ENCODE measurements around the gene CADM3. TPM values are rescaled to one million over a fixed set of nuclear protein-coding genes. Genes with fewer than 3 reads are reported as not detected.
A peak's percentile ranks its signal among the peaks of the same experiment; 100 is the strongest.

CADM3 gene
- total RNA-seq, 1 donor from 2014 or later = 6.9 TPM

- no peak for TF ChIP-seq EZH2 (IDR thresholded peaks at IDR 0.05)
- peak; percentile 95 for TF ChIP-seq CTCF (IDR thresholded peaks at IDR 0.05)
- TF ChIP-seq EZH2phosphoT487 (IDR thresholded peaks at IDR 0.05) = no peak
Measured at GRCh38 chr1:159132271-159132881, 39.0 kb upstream of the CADM3 start.

GRCh38 chr1:159140474-159140873, 30.9 kb upstream of the CADM3 start:
- H3K4me3 ChIP-seq = no peak overlapping the region
- no peaks in the 10 kb centered on the region for H3K27me3 Mint-ChIP-seq (ENCODE audit: insufficient read depth, low read depth)

More at GRCh38 chr1:159132271-159132881, 39.0 kb upstream of the CADM3 start:
- peak; percentile 73 for DNase-seq (ENCODE audit: low spot score)
- no peaks in the 10 kb centered on the region for H3K4me1 ChIP-seq
- no peak overlapping the region for H2AFZ ChIP-seq (replicated peaks)
- no peak overlapping the region for H3K27ac ChIP-seq
- no peaks in the 10 kb centered on the region for H3K9me3 ChIP-seq (ENCODE audit: low read depth)
- Mint-ChIP-seq H3K4me3 (no peak overlapping the region), H3K27ac (no peak overlapping the region), H3K27me3 (ENCODE audit: insufficient read depth, low read depth) (no peaks in the 10 kb centered on the region), H3K4me1 (no peaks in the 10 kb centered on the region), H3K36me3 (no peaks in the 10 kb centered on the region), H3K9me3 (no peaks in the 10 kb centered on the region)
- H3K79me2 ChIP-seq (ENCODE audit: low read depth) = no peaks in the 10 kb centered on the region
- H3K4me2 ChIP-seq = no peak overlapping the region
- H3K36me3 ChIP-seq = no peaks in the 10 kb centered on the region
- no peaks in the 10 kb centered on the region for H3K27me3 ChIP-seq
- no peaks in the 10 kb centered on the region for H4K20me1 ChIP-seq (ENCODE audit: low read depth)
- H3F3A ChIP-seq (ENCODE audit: low read depth) = no peaks in the 10 kb centered on the region
- no peak overlapping the region for H3K4me3 ChIP-seq
- no peak overlapping the region for H3K9ac ChIP-seq

GRCh38 chr1:159141584-159142390, 29.6 kb upstream of the CADM3 start:
- H3K4me1 ChIP-seq = peaks cover 18% of the 10 kb centered on the region
- peak overlapping the region; percentile 72 for H3K4me2 ChIP-seq
- no peaks in the 10 kb centered on the region for H4K20me1 ChIP-seq (ENCODE audit: low read depth)
- H3K4me3 ChIP-seq = peak overlapping the region; percentile 48
- no peaks in the 10 kb centered on the region for H3K36me3 ChIP-seq
- Mint-ChIP-seq H3K27me3 (ENCODE audit: insufficient read depth, low read depth) (peaks cover 2% of the 10 kb centered on the region), H3K4me3 (no peak overlapping the region), H3K4me1 (peaks cover 16% of the 10 kb centered on the region), H3K9me3 (peaks cover 2% of the 10 kb centered on the region), H3K27ac (no peak overlapping the region), H3K36me3 (peaks cover 7% of the 10 kb centered on the region)
- peak; percentile 90 for DNase-seq (ENCODE audit: low spot score)
- H3K9me3 ChIP-seq (ENCODE audit: low read depth) = no peaks in the 10 kb centered on the region
- no peaks in the 10 kb centered on the region for H3K79me2 ChIP-seq (ENCODE audit: low read depth)
- TF ChIP-seq EZH2phosphoT487 (IDR thresholded peaks at IDR 0.05) (no peak), EZH2 (IDR thresholded peaks at IDR 0.05) (no peak), CTCF (IDR thresholded peaks at IDR 0.05) (no peak)
- peak overlapping the region; percentile 52 for H2AFZ ChIP-seq (replicated peaks)
- H3F3A ChIP-seq (ENCODE audit: low read depth) = peaks cover 13% of the 10 kb centered on the region
- no peak overlapping the region for H3K9ac ChIP-seq
- H3K27me3 ChIP-seq = no peaks in the 10 kb centered on the region
- H3K27ac ChIP-seq = peak overlapping the region; percentile 23

More at GRCh38 chr1:159140474-159140873, 30.9 kb upstream of the CADM3 start:
- Histone ChIP-seq H3K4me2 (no peak overlapping the region), H3K27ac (no peak overlapping the region), H4K20me1 (ENCODE audit: low read depth) (no peaks in the 10 kb centered on the region), H3F3A (ENCODE audit: low read depth) (peaks cover 13% of the 10 kb centered on the region), H3K27me3 (no peaks in the 10 kb centered on the region), H3K9ac (no peak overlapping the region), H2AFZ (replicated peaks) (no peak overlapping the region), H3K4me1 (peaks cover 12% of the 10 kb centered on the region), H3K79me2 (ENCODE audit: low read depth) (no peaks in the 10 kb centered on the region), H3K36me3 (no peaks in the 10 kb centered on the region), H3K9me3 (ENCODE audit: low read depth) (no peaks in the 10 kb centered on the region)
- Mint-ChIP-seq H3K27ac (no peak overlapping the region), H3K4me3 (peak overlapping the region; percentile 25), H3K4me1 (peaks cover 9% of the 10 kb centered on the region), H3K9me3 (no peaks in the 10 kb centered on the region), H3K36me3 (peaks cover 2% of the 10 kb centered on the region)
- TF ChIP-seq EZH2 (IDR thresholded peaks at IDR 0.05) = no peak
- no peak for TF ChIP-seq EZH2phosphoT487 (IDR thresholded peaks at IDR 0.05)
- TF ChIP-seq CTCF (IDR thresholded peaks at IDR 0.05) = no peak
- no peak for DNase-seq (ENCODE audit: low spot score)

All from neural progenitor cell (in vitro differentiated cells).